ENCODE data around the gene ASPG. TPM values are rescaled to one million over a fixed set of nuclear protein-coding genes. Genes with fewer than 3 reads are reported as not detected.

Gene ASPG
- total RNA-seq, 1 donor from 2014 or later: 1.2 TPM

GRCh38 chr14:104144453-104144790 lies 58.9 kb downstream of the ASPG start:
- Mint-ChIP-seq H3K27ac (no peak overlapping the region), H3K36me3 (no peaks in the 10 kb centered on the region), H3K9me3 (no peaks in the 10 kb centered on the region), H3K4me1 (peaks cover 23% of the 10 kb centered on the region), H3K4me3 (no peak overlapping the region), H3K27me3 (ENCODE audit: insufficient read depth, low read depth) (peaks cover 6% of the 10 kb centered on the region)
- Histone ChIP-seq H4K20me1 (ENCODE audit: low read depth) (peaks cover 81% of the 10 kb centered on the region), H3K36me3 (no peaks in the 10 kb centered on the region), H3K9ac (no peak overlapping the region), H3K9me3 (ENCODE audit: low read depth) (no peaks in the 10 kb centered on the region), H3F3A (ENCODE audit: low read depth) (peaks cover 8% of the 10 kb centered on the region), H3K4me1 (peaks cover 41% of the 10 kb centered on the region), H3K4me3 (no peak overlapping the region), H3K27me3 (no peaks in the 10 kb centered on the region), H3K4me2 (no peak overlapping the region), H2AFZ (replicated peaks) (no peak overlapping the region), H3K79me2 (ENCODE audit: low read depth) (peaks cover 97% of the 10 kb centered on the region), H3K27ac (no peak overlapping the region)
- TF ChIP-seq, protein P1, sequence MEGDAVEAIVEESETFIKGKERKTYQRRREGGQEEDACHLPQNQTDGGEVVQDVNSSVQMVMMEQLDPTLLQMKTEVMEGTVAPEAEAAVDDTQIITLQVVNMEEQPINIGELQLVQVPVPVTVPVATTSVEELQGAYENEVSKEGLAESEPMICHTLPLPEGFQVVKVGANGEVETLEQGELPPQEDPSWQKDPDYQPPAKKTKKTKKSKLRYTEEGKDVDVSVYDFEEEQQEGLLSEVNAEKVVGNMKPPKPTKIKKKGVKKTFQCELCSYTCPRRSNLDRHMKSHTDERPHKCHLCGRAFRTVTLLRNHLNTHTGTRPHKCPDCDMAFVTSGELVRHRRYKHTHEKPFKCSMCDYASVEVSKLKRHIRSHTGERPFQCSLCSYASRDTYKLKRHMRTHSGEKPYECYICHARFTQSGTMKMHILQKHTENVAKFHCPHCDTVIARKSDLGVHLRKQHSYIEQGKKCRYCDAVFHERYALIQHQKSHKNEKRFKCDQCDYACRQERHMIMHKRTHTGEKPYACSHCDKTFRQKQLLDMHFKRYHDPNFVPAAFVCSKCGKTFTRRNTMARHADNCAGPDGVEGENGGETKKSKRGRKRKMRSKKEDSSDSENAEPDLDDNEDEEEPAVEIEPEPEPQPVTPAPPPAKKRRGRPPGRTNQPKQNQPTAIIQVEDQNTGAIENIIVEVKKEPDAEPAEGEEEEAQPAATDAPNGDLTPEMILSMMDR (IDR thresholded peaks at IDR 0.05): no peak
- TF ChIP-seq EZH2phosphoT487 (IDR thresholded peaks at IDR 0.05) (no peak), EZH2 (IDR thresholded peaks at IDR 0.05) (no peak)
- no peak for DNase-seq (ENCODE audit: low spot score)

DNA sequence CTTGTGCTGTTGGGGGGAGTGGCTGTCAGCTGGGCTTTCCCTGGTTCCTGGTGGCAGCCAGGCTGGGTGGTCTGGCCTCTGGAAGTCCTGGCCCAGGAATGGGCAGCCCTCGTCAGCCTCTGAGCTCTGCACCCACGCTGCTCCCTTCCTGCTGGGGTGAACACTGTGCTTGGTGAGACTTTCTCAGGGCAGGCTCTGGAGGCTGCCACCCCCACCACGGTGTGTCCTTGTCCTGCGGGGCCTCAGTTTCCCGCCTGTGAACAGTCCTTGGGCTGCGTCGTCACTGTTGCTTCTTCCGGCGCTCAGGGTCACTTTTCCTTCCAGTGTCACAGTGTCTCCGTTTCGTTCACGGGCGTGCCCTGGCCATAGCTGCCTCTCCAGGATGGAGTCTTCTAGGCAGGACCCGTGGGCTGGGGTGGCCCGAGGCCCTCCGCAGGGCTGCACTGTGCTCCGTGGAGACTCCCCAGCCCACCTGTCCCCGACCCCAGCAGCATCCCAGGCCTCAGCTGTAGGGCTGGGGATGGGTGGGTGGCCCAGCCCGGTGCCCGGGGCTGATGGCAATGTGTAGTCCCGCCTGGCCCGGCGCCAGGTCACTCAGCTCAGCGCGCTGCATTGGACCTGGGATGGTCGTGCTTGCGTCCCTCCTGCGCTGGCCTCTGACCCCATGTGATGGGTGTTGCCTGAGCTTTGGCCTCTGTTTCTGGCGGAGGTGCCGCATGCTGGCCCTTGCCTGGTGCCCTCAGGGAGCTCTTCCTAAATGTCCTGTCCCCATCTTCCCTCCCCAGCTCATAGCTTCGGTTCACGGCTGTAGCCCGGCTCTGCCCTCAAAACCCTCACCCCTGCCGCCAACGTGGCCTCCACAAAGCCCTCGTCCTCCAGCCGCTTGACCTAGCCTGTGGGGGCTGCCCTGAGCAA lies 59.7 kb downstream of the ASPG start:
- H3K27me3 Mint-ChIP-seq (ENCODE audit: insufficient read depth, low read depth): peaks cover 6% of the 10 kb centered on the region
- H3K4me1 ChIP-seq: peaks cover 41% of the 10 kb centered on the region
- no peaks in the 10 kb centered on the region for H3K9me3 Mint-ChIP-seq
- DNase-seq (ENCODE audit: low spot score): no peak
- H3K27me3 ChIP-seq: no peaks in the 10 kb centered on the region
- no peak overlapping the region for H3K27ac Mint-ChIP-seq
- peaks cover 78% of the 10 kb centered on the region for H4K20me1 ChIP-seq (ENCODE audit: low read depth)
- H3K9me3 ChIP-seq (ENCODE audit: low read depth): no peaks in the 10 kb centered on the region
- peaks cover 14% of the 10 kb centered on the region for H3F3A ChIP-seq (ENCODE audit: low read depth)
- H3K4me3 ChIP-seq: no peak overlapping the region
- no peak overlapping the region for H3K9ac ChIP-seq
- H3K36me3 Mint-ChIP-seq: no peaks in the 10 kb centered on the region
- no peak overlapping the region for H3K4me3 Mint-ChIP-seq
- no peak overlapping the region for H3K27ac ChIP-seq
- no peaks in the 10 kb centered on the region for H3K36me3 ChIP-seq
- H3K4me2 ChIP-seq: no peak overlapping the region
- peaks cover 92% of the 10 kb centered on the region for H3K79me2 ChIP-seq (ENCODE audit: low read depth)
- TF ChIP-seq, protein P1 (IDR thresholded peaks at IDR 0.05): no peak
- TF ChIP-seq EZH2phosphoT487 (IDR thresholded peaks at IDR 0.05): no peak
- no peak for TF ChIP-seq EZH2 (IDR thresholded peaks at IDR 0.05)
- H3K4me1 Mint-ChIP-seq: peaks cover 21% of the 10 kb centered on the region
- no peak overlapping the region for H2AFZ ChIP-seq (replicated peaks)

DNA sequence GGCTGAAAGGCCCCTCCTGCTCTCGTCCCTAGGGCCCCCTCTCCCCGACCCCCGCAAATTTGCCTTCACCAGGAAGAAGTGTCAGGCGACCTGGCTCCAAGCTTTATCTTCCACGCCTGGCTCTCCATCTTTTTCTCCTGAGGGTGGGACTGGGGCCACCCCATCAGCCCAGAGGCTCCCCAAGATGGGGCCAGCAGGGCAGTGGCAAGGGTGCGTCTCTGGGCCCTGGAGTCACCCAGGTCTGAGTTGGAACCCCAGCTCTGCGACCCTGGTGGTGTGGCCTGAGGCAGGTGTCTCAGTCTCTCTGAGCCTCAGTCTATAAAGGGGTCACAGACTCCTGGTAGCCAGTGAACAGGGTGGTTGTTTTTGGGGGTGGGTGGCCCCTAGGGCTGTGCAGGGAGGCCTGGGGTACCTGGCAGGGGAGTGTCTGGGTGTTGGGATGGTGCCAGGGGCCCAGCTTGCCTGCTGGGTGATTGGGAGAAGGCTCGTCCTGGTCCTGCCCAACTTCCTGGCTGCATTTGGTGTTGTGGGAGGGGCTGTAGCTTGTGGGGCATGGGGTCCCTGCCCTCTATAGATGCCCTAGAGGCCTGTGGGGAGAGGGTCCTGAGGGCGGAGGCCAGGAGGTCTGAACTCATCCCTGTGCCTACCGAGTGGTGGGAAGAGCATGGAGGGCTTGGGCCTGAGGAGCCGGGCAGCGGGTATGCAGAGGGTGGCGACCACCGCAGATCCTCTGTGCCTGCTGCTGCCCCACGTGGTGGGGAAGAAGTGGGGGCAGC lies 60.5 kb downstream of the ASPG start:
- peaks cover 20% of the 10 kb centered on the region for H3F3A ChIP-seq (ENCODE audit: low read depth)
- peaks cover 39% of the 10 kb centered on the region for H3K4me1 ChIP-seq
- Mint-ChIP-seq H3K27me3 (ENCODE audit: insufficient read depth, low read depth) (peaks cover 6% of the 10 kb centered on the region), H3K36me3 (no peaks in the 10 kb centered on the region), H3K4me3 (no peak overlapping the region), H3K27ac (no peak overlapping the region), H3K4me1 (peaks cover 20% of the 10 kb centered on the region), H3K9me3 (no peaks in the 10 kb centered on the region)
- H3K27me3 ChIP-seq: no peaks in the 10 kb centered on the region
- H3K36me3 ChIP-seq: no peaks in the 10 kb centered on the region
- no peak overlapping the region for H3K9ac ChIP-seq
- H4K20me1 ChIP-seq (ENCODE audit: low read depth): peaks cover 78% of the 10 kb centered on the region
- TF ChIP-seq EZH2phosphoT487 (IDR thresholded peaks at IDR 0.05): no peak
- TF ChIP-seq, protein P1 (IDR thresholded peaks at IDR 0.05): no peak
- TF ChIP-seq EZH2 (IDR thresholded peaks at IDR 0.05): no peak
- H3K79me2 ChIP-seq (ENCODE audit: low read depth): peaks cover 92% of the 10 kb centered on the region
- no peak overlapping the region for H3K27ac ChIP-seq
- H3K4me2 ChIP-seq: no peak overlapping the region
- no peak for DNase-seq (ENCODE audit: low spot score)
- no peak overlapping the region for H3K4me3 ChIP-seq
- H2AFZ ChIP-seq (replicated peaks): no peak overlapping the region
- no peaks in the 10 kb centered on the region for H3K9me3 ChIP-seq (ENCODE audit: low read depth)

All from neural progenitor cell (in vitro differentiated cells).